GM19193 (cell line): ENCODE data around the gene CDIPT.

Source experiments
- POLR2A ChIP-seq: IDR thresholded peaks from 4 replicates; pipeline ENCODE4 v1.6.1; 2011; ENCODE audit not compliant: insufficient read depth, insufficient read length; ENCODE audit errors: extremely low read depth

Gene CDIPT

GRCh38 chr16:29813644-29814562, 49.1 kb downstream of the CDIPT start:
- TF ChIP-seq POLR2A, result no peak

DNA sequence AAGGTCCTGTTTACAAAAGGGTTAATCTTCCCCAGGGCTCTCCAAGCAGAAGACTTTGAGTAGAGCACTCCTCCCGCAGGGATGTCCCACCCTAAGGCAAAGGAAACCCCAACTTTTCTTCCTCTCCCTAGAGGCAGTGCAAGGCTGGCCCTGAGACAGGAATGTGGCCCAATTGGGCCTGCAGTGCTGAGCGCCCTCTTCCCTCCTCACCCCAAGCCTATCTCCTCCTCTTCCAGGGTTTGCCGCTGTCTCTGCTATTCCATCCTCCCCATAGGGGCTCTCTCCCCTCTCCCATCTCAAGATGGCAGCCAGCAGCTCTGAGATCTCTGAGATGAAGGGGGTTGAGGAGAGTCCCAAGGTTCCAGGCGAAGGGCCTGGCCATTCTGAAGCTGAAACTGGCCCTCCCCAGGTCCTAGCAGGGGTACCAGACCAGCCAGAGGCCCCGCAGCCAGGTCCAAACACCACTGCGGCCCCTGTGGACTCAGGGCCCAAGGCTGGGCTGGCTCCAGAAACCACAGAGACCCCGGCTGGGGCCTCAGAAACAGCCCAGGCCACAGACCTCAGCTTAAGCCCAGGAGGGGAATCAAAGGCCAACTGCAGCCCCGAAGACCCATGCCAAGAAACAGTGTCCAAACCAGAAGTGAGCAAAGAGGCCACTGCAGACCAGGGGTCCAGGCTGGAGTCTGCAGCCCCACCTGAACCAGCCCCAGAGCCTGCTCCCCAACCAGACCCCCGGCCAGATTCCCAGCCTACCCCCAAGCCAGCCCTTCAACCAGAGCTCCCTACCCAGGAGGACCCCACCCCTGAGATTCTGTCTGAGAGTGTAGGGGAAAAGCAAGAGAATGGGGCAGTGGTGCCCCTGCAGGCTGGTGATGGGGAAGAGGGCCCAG, 50.0 kb downstream of the CDIPT start:
- TF ChIP-seq POLR2A, result no peak

DNA sequence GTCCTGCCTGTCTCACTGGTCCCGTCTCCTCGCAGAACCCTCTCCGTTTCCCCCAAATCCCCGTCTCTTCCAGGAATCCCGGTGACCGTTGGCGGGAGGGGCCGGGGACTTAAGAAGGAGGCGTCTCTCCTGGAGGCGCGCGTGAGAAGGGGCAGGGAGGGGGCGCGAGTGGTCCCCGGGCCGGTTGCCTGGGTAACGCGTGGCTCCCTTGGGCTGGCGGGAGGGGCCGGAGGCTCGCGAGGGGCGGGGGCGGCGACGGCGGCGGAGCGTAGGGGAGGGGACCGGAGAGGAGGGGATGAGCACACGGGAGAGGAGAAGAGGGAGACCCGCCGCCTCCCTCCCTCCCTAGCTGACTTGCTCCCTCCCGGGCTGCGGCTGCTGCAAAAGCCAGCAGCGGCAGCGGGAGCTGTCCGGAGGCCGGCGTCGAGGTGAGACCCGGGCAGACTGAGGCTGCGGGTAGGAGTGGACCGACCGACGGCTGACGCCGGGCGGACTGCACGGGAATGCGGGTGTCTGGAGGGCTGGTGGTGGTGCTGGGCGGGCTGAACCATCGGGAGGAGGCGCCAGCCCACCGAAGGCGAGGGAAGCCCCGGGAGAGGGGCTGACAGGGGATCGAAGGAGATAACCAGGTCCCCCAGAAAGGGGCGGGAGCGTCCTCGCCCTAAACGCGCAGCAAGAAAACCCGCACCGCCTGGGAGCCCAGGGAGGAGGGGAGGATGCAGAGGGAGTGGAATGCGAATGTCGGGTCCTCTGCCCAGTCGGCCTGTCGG, 50.9 kb downstream of the CDIPT start, which contains the start of gene PRRT2:
PRRT2 (plus strand) TSS at position 298 of the 770 bp plus-strand sequence. CDS start 862 bp downstream, outside the sequence.
- TF ChIP-seq POLR2A, result no peak

- TF ChIP-seq POLR2A, result no peak
Measured at GRCh38 chr16:29811170-29811895, 51.7 kb downstream of the CDIPT start.

- no peak for TF ChIP-seq POLR2A
Measured at GRCh38 chr16:29810699-29811169, 52.3 kb downstream of the CDIPT start.

GRCh38 chr16:29809850-29810698, 53.0 kb downstream of the CDIPT start:
- TF ChIP-seq POLR2A, result no peak

DNA sequence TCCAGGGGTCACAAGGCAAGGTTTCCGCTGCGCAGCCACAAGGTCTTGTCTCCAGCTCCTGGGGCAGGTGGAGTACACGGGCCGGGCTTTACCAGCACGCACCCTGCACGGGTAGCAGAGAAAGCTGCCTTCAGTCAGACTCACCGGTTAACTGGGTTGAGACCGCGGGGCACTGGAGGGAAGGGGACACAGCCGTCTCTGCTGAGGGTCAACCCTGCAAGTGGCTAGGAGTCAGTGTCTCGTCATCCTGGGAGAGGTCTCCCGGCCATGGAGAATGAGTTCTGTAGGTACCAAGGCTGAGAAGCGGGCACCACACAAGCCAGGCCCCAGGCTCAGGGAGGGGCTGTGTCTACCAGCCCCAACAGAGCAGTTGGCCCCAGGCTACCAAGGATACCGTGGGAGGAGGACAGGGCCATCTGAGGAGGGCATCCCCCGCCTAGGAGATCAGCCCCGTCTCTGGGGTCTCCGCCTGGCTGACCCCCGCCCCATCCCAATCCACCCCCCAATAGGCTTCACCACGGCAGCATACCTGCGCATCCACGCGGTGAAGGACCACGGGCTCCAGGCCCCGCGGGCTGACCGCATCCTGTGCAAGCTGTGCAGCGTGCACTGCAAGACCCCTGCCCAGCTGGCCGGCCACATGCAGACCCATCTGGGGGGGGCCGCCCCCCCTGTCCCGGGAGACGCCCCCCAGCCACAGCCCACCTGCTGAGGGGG, 53.8 kb downstream of the CDIPT start:
- TF ChIP-seq POLR2A, result no peak
